HepG2 (cell line): ENCODE results near the gene ZNF416. TPM values are rescaled to one million over a fixed set of nuclear protein-coding genes. Genes with fewer than 3 reads are reported as not detected.
A peak's percentile ranks its signal among the peaks of the same experiment; 100 is the strongest.

ENCODE experiments used
- AKAP8 ChIP-seq: sonication (generic); formaldehyde crosslinking; IDR thresholded peaks from 2 replicates; pipeline ENCODE4 v1.5.1; 2020; ENCODE audit warnings: mild to moderate bottlenecking, missing genetic modification reagents
- ARID3A ChIP-seq: IDR thresholded peaks from 2 replicates; pipeline ENCODE4 v1.6.1; 2012; ENCODE audit warnings: low read depth, low read length, improper control_type of control experiment
- ASH2L ChIP-seq: fragments of 300-600, 200-600 bp; sonication (generic); IDR thresholded peaks from 2 replicates; pipeline ENCODE4 v1.7.0; 2017; ENCODE audit warnings: low read depth, mild to moderate bottlenecking, moderate library complexity, mixed read lengths, low read length; ENCODE audit not compliant: insufficient read length
- ATF1 ChIP-seq: IDR thresholded peaks from 2 replicates; pipeline ENCODE4 v1.6.1; 2016; ENCODE audit warnings: mild to moderate bottlenecking, control low read depth
- CREB1 ChIP-seq, 2 experiments: fragments of 450-650 bp in 1 of 2; IDR thresholded peaks; 2 replicates each; pipeline ENCODE4 v1.6.1; 2016 to 2017; ENCODE audit warnings: control low read depth in 1 of 2, mild to moderate bottlenecking in 1 of 2, missing compliant biosample characterization in 1 of 2, missing genetic modification characterization in 1 of 2
- FOXA1 ChIP-seq, 2 experiments: fragments of 450-650 bp in 1 of 2; sonication (generic) in 1 of 2; formaldehyde crosslinking in 1 of 2; IDR thresholded peaks; 2 replicates each; pipeline versions ENCODE4 v1.4.0 to v1.6.1; 2016 to 2020; ENCODE audit warnings: missing genetic modification reagents in 1 of 2
- FOXO4 ChIP-seq: sonication (generic); formaldehyde crosslinking; conservative IDR thresholded peaks from 2 replicates; pipeline ENCODE4 v1.8.1; 2023; ENCODE audit warnings: missing genetic modification reagents
- IKZF4 ChIP-seq: sonication (generic); formaldehyde crosslinking; IDR thresholded peaks from 2 replicates; pipeline ENCODE4 v1.5.1; 2020; ENCODE audit warnings: borderline replicate concordance, mild to moderate bottlenecking, low read depth, missing genetic modification reagents; ENCODE audit errors: not compliant biosample characterization
- KDM5B ChIP-seq: sonication (generic); formaldehyde crosslinking; IDR thresholded peaks from 2 replicates; pipeline ENCODE4 v1.4.0; 2020; ENCODE audit warnings: missing genetic modification reagents, mild to moderate bottlenecking, borderline replicate concordance
- MEIS1 ChIP-seq: sonication (generic); formaldehyde crosslinking; IDR thresholded peaks from 2 replicates; pipeline ENCODE4 v1.9.0; 2021; ENCODE audit warnings: mild to moderate bottlenecking, missing genetic modification reagents, moderate library complexity, borderline replicate concordance
- PITX1 ChIP-seq: sonication (generic); formaldehyde crosslinking; IDR thresholded peaks from 2 replicates; pipeline ENCODE4 v1.5.1; 2020; ENCODE audit warnings: mild to moderate bottlenecking, missing genetic modification reagents
- RBM39 ChIP-seq: fragments of 200-400 bp; formaldehyde crosslinking; IDR thresholded peaks from one replicate; pipeline ENCODE4 v1.6.1; 2018; ENCODE audit warnings: antibody characterized with exemption, mild to moderate bottlenecking, low read depth, low read length; ENCODE audit not compliant: poor library complexity, severe bottlenecking
- SALL2 ChIP-seq: sonication (generic); formaldehyde crosslinking; IDR thresholded peaks from 2 replicates; pipeline ENCODE4 v1.8.1; 2023; ENCODE audit warnings: mild to moderate bottlenecking, missing genetic modification reagents, inconsistent platforms
- SIN3A ChIP-seq: IDR thresholded peaks from 2 replicates; pipeline ENCODE4 v1.6.1; 2011; ENCODE audit warnings: low read depth, mild to moderate bottlenecking, control low read depth, low read length, borderline replicate concordance
- THAP11 ChIP-seq: IDR thresholded peaks from 2 replicates; pipeline ENCODE4 v1.6.1; 2016; ENCODE audit warnings: missing biosample characterization, missing genetic modification reagents
- ZFP37 ChIP-seq: sonication (generic); formaldehyde crosslinking; IDR thresholded peaks from 2 replicates; pipeline ENCODE4 v1.4.0; 2020; ENCODE audit warnings: missing genetic modification reagents, borderline replicate concordance
- ZNF598 ChIP-seq: sonication (generic); formaldehyde crosslinking; IDR thresholded peaks from 2 replicates; pipeline ENCODE4 v1.5.1; 2020; ENCODE audit warnings: mild to moderate bottlenecking, missing genetic modification reagents, borderline replicate concordance
- ZNF724P ChIP-seq: sonication (generic); formaldehyde crosslinking; IDR thresholded peaks from 2 replicates; pipeline ENCODE4 v1.8.0; 2022; ENCODE audit warnings: missing genetic modification reagents, borderline replicate concordance
- polyA plus RNA-seq, 8 experiments: library from polyadenylated mRNA; depleted of rRNA in 3 of 8; stranded (reverse) in 7 of 8; unstranded in 1 of 8; fragments of >200 nt; fragmentation: Illumina TruSeq in 4 of 8; extraction: Trizol in 4 of 8; gene quantifications; 2 replicates each; pipeline versions ENCODE4 v1.2.1 to v1.2.3, GENCODE V29; 2011 to 2016; ENCODE audit warnings: low read depth in 4 of 8, missing spikeins in 1 of 8, mixed read lengths in 1 of 8; ENCODE audit not compliant: insufficient read depth in 1 of 8
- total RNA-seq, 5 experiments: library from RNA; depleted of rRNA; stranded (reverse); fragments of >200 nt; fragmentation: Illumina TruSeq; extraction: Trizol; gene quantifications; 2 replicates each; pipeline ENCODE4 v1.2.3, GENCODE V29; 2016; ENCODE audit warnings: low read depth in 1 of 5
- TF ChIP-seq, protein P1 (sequence below): sonication (generic); formaldehyde crosslinking; IDR thresholded peaks from 2 replicates; pipeline ENCODE4 v1.8.0; 2022; ENCODE audit warnings: mild to moderate bottlenecking, missing genetic modification reagents, borderline replicate concordance
- TF ChIP-seq, protein P2 (sequence below): sonication (generic); formaldehyde crosslinking; IDR thresholded peaks from 2 replicates; pipeline ENCODE4 v1.5.0; 2020; ENCODE audit warnings: mild to moderate bottlenecking, low read depth, missing genetic modification reagents, borderline replicate concordance
- TF ChIP-seq, protein P3 (sequence below): sonication (generic); formaldehyde crosslinking; conservative IDR thresholded peaks from 2 replicates; pipeline ENCODE4 v1.5.0; 2020; ENCODE audit warnings: missing genetic modification reagents

The ZNF416 gene
- total and polyA plus RNA-seq, 2 of the 13 experiments (the other 11 are each of a cell fraction or from before 2014, with no cell fraction given), result 1.5 to 5.3 TPM

- TF ChIP-seq ZNF724P (CRISPR knock-in tag) (peak; percentile 73; the same call in 1 of the 2 replicates), CREB1 (IDR thresholded peaks at IDR 0.05) (no peak), CREB1 (CRISPR knock-in tag; IDR thresholded peaks at IDR 0.05) (peak; percentile 82), ZNF598 (CRISPR knock-in tag) (peak; percentile 89), THAP11 (CRISPR knock-in tag) (peak; percentile 98), ZFP37 (CRISPR knock-in tag) (0 out of 2 replicates have a peak, but pooled peaks have one; percentile 50), PITX1 (CRISPR knock-in tag) (no peak), ATF1 (CRISPR knock-in tag) (no peak), SALL2 (CRISPR knock-in tag) (peak; percentile 55; the same call in 1 of the 2 replicates), ARID3A (no peak), IKZF4 (CRISPR knock-in tag) (peak; percentile 20), FOXO4 (0 out of 2 replicates have a peak, but pooled peaks have one; percentile 82), KDM5B (peak; percentile 47; the same call in 1 of the 2 replicates), FOXA1 (IDR thresholded peaks at IDR 0.05) (no peak), FOXA1 (CRISPR knock-in tag; IDR thresholded peaks at IDR 0.05) (no peak), SIN3A (peak; percentile 51; the same call in 1 of the 2 replicates), AKAP8 (CRISPR knock-in tag) (peak; percentile 74; the same call in 1 of the 2 replicates), RBM39 (peak; percentile 83), MEIS1 (CRISPR knock-in tag) (peak; percentile 79; the same call in 1 of the 2 replicates), ASH2L (peak; percentile 90)
- TF ChIP-seq, protein P1, sequence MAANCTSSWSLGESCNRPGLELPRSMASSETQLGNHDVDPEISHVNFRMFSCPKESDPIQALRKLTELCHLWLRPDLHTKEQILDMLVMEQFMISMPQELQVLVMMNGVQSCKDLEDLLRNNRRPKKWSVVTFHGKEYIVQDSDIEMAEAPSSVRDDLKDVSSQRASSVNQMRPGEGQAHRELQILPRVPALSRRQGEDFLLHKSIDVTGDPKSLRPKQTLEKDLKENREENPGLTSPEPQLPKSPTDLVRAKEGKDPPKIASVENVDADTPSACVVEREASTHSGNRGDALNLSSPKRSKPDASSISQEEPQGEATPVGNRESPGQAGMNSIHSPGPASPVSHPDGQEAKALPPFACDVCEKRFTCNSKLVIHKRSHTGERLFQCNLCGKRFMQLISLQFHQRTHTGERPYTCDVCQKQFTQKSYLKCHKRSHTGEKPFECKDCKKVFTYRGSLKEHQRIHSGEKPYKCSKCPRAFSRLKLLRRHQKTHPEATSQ (CRISPR knock-in tag), result 0 out of 2 replicates have a peak, but pooled peaks have one; percentile 28
- TF ChIP-seq, protein P2, sequence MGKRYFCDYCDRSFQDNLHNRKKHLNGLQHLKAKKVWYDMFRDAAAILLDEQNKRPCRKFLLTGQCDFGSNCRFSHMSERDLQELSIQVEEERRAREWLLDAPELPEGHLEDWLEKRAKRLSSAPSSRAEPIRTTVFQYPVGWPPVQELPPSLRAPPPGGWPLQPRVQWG (CRISPR knock-in tag), result no peak
- TF ChIP-seq, protein P3, sequence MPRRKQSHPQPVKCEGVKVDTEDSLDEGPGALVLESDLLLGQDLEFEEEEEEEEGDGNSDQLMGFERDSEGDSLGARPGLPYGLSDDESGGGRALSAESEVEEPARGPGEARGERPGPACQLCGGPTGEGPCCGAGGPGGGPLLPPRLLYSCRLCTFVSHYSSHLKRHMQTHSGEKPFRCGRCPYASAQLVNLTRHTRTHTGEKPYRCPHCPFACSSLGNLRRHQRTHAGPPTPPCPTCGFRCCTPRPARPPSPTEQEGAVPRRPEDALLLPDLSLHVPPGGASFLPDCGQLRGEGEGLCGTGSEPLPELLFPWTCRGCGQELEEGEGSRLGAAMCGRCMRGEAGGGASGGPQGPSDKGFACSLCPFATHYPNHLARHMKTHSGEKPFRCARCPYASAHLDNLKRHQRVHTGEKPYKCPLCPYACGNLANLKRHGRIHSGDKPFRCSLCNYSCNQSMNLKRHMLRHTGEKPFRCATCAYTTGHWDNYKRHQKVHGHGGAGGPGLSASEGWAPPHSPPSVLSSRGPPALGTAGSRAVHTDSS (CRISPR knock-in tag), result no peak
Measured at GRCh38 chr19:57613941-57614743, 35.4 kb upstream of the ZNF416 start, which contains the start of gene ZNF134 (continued).
